CD4-positive, alpha-beta T cell (primary cell): Measurements from ENCODE around the gene SYNGR1. TPM values are rescaled to one million over a fixed set of nuclear protein-coding genes. Genes with fewer than 3 reads are reported as not detected.

ENCODE experiments used
- ATAC-seq: fragments of 200-7000 bp; cut with Tn5 transposase; one replicate; pipeline ENCODE4 v1.10.0; 2022; ENCODE audit warnings: mild to moderate bottlenecking; ENCODE audit not compliant: poor library complexity
- CTCF ChIA-PET: fragments of 350-600 bp; sonication (Branson Sonifier 250); formaldehyde crosslinking; loops from one replicate; lab custom pipeline; 2021; ENCODE audit warnings: antibody characterized with exemption, inconsistent platforms; lab: Charles Lee
- POLR2A ChIA-PET: fragments of 350-600 bp; sonication (Branson Sonifier 250); formaldehyde crosslinking; loops from one replicate; lab custom pipeline; 2021; ENCODE audit warnings: antibody characterized with exemption, inconsistent platforms; lab: Charles Lee
- DNase-seq, 14 experiments: peaks; one replicate each; pipeline ENCODE4 v3.0.0-alpha.2; 2013 to 2020; ENCODE audit warnings: mixed read lengths in 2 of 14
- H3K27ac ChIP-seq, 2 donors: one replicate each; pipeline versions ENCODE4 v1.5.1 to v1.7.0; 2013; ENCODE audit warnings: low read length in 2 of 2, low read depth in 1 of 2, mild to moderate bottlenecking in 1 of 2
- H3K27me3 ChIP-seq, 2 experiments: 1 replicate in 1 of 2; 2 replicates in 1 of 2; pipeline versions ENCODE4 v1.6.1 to v1.7.0; 2013; ENCODE audit warnings: low read length in 2 of 2, control low read depth in 1 of 2, mild to moderate bottlenecking in 1 of 2, moderate library complexity in 1 of 2; ENCODE audit not compliant: insufficient read depth in 2 of 2, control insufficient read depth in 1 of 2
- H3K36me3 ChIP-seq: one replicate; pipeline ENCODE4 v1.6.1; 2013; ENCODE audit warnings: low read length, control low read depth; ENCODE audit not compliant: insufficient read depth
- H3K4me1 ChIP-seq: one replicate; pipeline ENCODE4 v1.6.1; 2013; ENCODE audit warnings: low read length, control low read depth; ENCODE audit not compliant: insufficient read depth
- H3K4me3 ChIP-seq: one replicate; pipeline ENCODE4 v1.5.1; 2013; ENCODE audit warnings: mild to moderate bottlenecking, low read length, moderate library complexity
- H3K9me3 ChIP-seq, 2 experiments: 1 replicate in 1 of 2; 2 replicates in 1 of 2; pipeline versions ENCODE4 v1.6.1 to v1.7.0; 2013; ENCODE audit warnings: low read length in 2 of 2, mild to moderate bottlenecking in 2 of 2, control low read depth in 1 of 2, moderate library complexity in 1 of 2; ENCODE audit not compliant: control insufficient read depth in 1 of 2, insufficient read depth in 1 of 2
- H3K27ac Mint-ChIP-seq: one replicate; pipeline ENCODE4 v1.8.0; 2020; ENCODE audit warnings: mixed read lengths
- H3K27me3 Mint-ChIP-seq: one replicate; pipeline ENCODE4 v1.8.0; 2021; ENCODE audit warnings: mixed read lengths
- H3K36me3 Mint-ChIP-seq: one replicate; pipeline ENCODE4 v1.8.0; 2021; ENCODE audit warnings: low read depth, mixed read lengths
- H3K4me1 Mint-ChIP-seq: one replicate; pipeline ENCODE4 v1.8.0; 2021; ENCODE audit warnings: low read depth, mixed read lengths
- H3K4me3 Mint-ChIP-seq: one replicate; pipeline ENCODE4 v1.8.0; 2020; ENCODE audit warnings: mild to moderate bottlenecking, mixed read lengths
- H3K9me3 Mint-ChIP-seq: one replicate; pipeline ENCODE4 v1.8.0; 2020; ENCODE audit warnings: mixed read lengths
- CTCF ChIP-seq: fragments of 200-600 bp; IDR thresholded peaks from one replicate; pipeline ENCODE4 v1.8.0; 2022; ENCODE audit warnings: antibody characterized with exemption, mild to moderate bottlenecking
- intact Hi-C, 2 experiments: fragments of 100-400 bp; cut with DNase I in 1 of 2; cut with micrococcal nuclease in 1 of 2; formaldehyde crosslinking; loops; one replicate each; pipeline versions ENCODE4 v1.15.1 to v1.9.0; 2023 to 2025; cut with DNase I, micrococcal nuclease
- total RNA-seq, 174 experiments: library from RNA in 2 of 174; stranded (reverse) in 2 of 174; gene quantifications; one replicate each; pipeline ENCODE4 v1.2.3 and lab custom pipeline; 2021 to 2026

The SYNGR1 gene
- total RNA-seq, 2 experiments from 2014 or later: 0.44 to 0.59 TPM

GRCh38 chr22:39374801-39375200 is 25.0 kb downstream of the SYNGR1 start:
- Mint-ChIP-seq H3K27me3 (no peaks in the 10 kb centered on the region), H3K4me1 (no peaks in the 10 kb centered on the region), H3K4me3 (no peak overlapping the region), H3K27ac (no peak overlapping the region), H3K36me3 (no peaks in the 10 kb centered on the region), H3K9me3 (no peaks in the 10 kb centered on the region)
- intact Hi-C loops: no loop called here
- no peaks in the 10 kb centered on the region for H3K4me1 ChIP-seq
- H3K36me3 ChIP-seq: no peaks in the 10 kb centered on the region
- no peak overlapping the region for H3K27ac ChIP-seq
- ATAC-seq (no peak), DNase-seq (no peak)
- POLR2A ChIA-PET: no interaction called here
- H3K4me3 ChIP-seq: no peak overlapping the region
- CTCF ChIA-PET: no interaction called here
- H3K27me3 ChIP-seq: peaks cover 0 to 2% of the 10 kb centered on the region in 2 experiments
- H3K9me3 ChIP-seq: peaks cover 0 to 16% of the 10 kb centered on the region in 2 experiments
- no peak for TF ChIP-seq CTCF

DNA sequence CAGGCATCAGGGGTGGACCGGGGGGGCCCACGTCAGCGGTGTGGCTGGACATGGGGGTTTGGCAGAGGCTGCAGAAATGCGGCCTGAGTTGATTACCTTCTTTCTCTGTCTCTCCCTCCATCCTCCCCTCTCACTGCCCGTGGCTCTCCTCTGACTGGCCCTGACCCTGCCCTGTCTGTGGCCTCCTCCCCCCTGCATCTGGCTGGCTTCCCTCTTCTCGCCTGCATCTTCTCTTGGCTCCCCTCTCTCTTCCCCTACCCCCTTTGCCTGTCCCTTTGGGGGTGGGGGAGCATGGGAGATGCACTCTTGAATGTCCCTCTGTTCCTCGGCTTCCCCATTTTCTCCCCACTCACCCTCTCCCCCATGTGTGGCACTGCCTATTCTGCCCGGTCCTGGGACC is 25.9 kb downstream of the SYNGR1 start:
- CTCF ChIA-PET: no interaction called here
- DNase-seq: no peak
- Mint-ChIP-seq H3K4me3 (no peak overlapping the region), H3K9me3 (no peaks in the 10 kb centered on the region), H3K36me3 (no peaks in the 10 kb centered on the region), H3K4me1 (no peaks in the 10 kb centered on the region), H3K27me3 (no peaks in the 10 kb centered on the region), H3K27ac (no peak overlapping the region)
- Histone ChIP-seq H3K27ac (no peak overlapping the region), H3K9me3 (peaks cover 0 to 16% of the 10 kb centered on the region in 2 experiments), H3K27me3 (peaks cover 0 to 2% of the 10 kb centered on the region in 2 experiments), H3K4me3 (no peak overlapping the region), H3K4me1 (no peaks in the 10 kb centered on the region), H3K36me3 (no peaks in the 10 kb centered on the region)
- ATAC-seq: no peak
- POLR2A ChIA-PET: no interaction called here
- no peak for TF ChIP-seq CTCF
- intact Hi-C loops: no loop called here

GRCh38 chr22:39379756-39380730 is 30.3 kb downstream of the SYNGR1 start:
- H3K9me3 ChIP-seq: no peaks in the 10 kb centered on the region
- Mint-ChIP-seq H3K36me3 (no peaks in the 10 kb centered on the region), H3K4me1 (no peaks in the 10 kb centered on the region), H3K4me3 (no peak overlapping the region), H3K27me3 (no peaks in the 10 kb centered on the region), H3K27ac (no peak overlapping the region), H3K9me3 (no peaks in the 10 kb centered on the region)
- no peak for DNase-seq
- intact Hi-C loops: no loop called here
- no peaks in the 10 kb centered on the region for H3K4me1 ChIP-seq
- TF ChIP-seq CTCF: no peak
- CTCF ChIA-PET: interaction anchor here (0.7 kb wide), 1 partner anchor 564 kb away, joined by 4 read pairs; no protein-coding TSS in a partner anchor
- no peak overlapping the region for H3K27ac ChIP-seq
- H3K36me3 ChIP-seq: peaks cover 4% of the 10 kb centered on the region
- ATAC-seq: no peak
- no peaks in the 10 kb centered on the region for H3K27me3 ChIP-seq
- H3K4me3 ChIP-seq: no peak overlapping the region
- POLR2A ChIA-PET: interaction anchor here (1.0 kb wide), 1 partner anchor 140 kb away, joined by 3 read pairs; the partner anchor contains the start of gene ATF4
